DOHH2 (cell line): ENCODE measurements around the gene PSAT1.

Experiments
- H3F3A ChIP-seq: fragments of 200-600 bp; sonication (generic), shearing (Covaris generic); 2 replicates; pipeline ENCODE4 v1.6.0; 2016; ENCODE audit warnings: antibody characterized with exemption, mild to moderate bottlenecking; ENCODE audit not compliant: control insufficient read depth, insufficient read depth
- H3K27ac ChIP-seq: fragments of 200-600 bp; sonication (generic); 2 replicates; pipeline ENCODE4 v1.5.1; 2014; ENCODE audit warnings: low read depth, mild to moderate bottlenecking, low read length, moderate library complexity
- H3K27me3 ChIP-seq: fragments of 200-600 bp; sonication (generic); 2 replicates; pipeline ENCODE4 v1.6.1; 2014; ENCODE audit warnings: mild to moderate bottlenecking, low read length, mixed read lengths; ENCODE audit not compliant: control insufficient read depth
- H3K36me3 ChIP-seq: fragments of 200-600 bp; sonication (generic); 2 replicates; pipeline ENCODE4 v1.6.1; 2014; ENCODE audit warnings: mild to moderate bottlenecking, low read length, moderate library complexity, mixed read lengths; ENCODE audit not compliant: control insufficient read depth
- H3K4me1 ChIP-seq: fragments of 200-600 bp; sonication (generic); 2 replicates; pipeline ENCODE4 v1.6.1; 2014; ENCODE audit warnings: mild to moderate bottlenecking, low read length, mixed read lengths; ENCODE audit not compliant: control insufficient read depth
- H3K4me2 ChIP-seq: fragments of 200-600 bp; sonication (generic); 2 replicates; pipeline ENCODE4 v1.6.0; 2014; ENCODE audit warnings: mild to moderate bottlenecking, low read length, moderate library complexity
- H3K4me3 ChIP-seq: fragments of 200-600 bp; sonication (generic); 2 replicates; pipeline ENCODE4 v1.5.1; 2014; ENCODE audit warnings: mild to moderate bottlenecking, low read length, mixed read lengths
- H3K79me2 ChIP-seq: fragments of 200-600 bp; sonication (generic); 2 replicates; pipeline ENCODE4 v1.6.1; 2014; ENCODE audit warnings: mild to moderate bottlenecking, low read length, mixed read lengths; ENCODE audit not compliant: control insufficient read depth
- H3K9me2 ChIP-seq: fragments of 200-600 bp; sonication (generic); replicated peaks from 2 replicates; pipeline ENCODE4 v1.6.1; 2014; ENCODE audit warnings: mild to moderate bottlenecking, low read length, mixed read lengths; ENCODE audit not compliant: control insufficient read depth
- H3K9me3 ChIP-seq: fragments of 200-600 bp; sonication (generic); 2 replicates; pipeline ENCODE4 v1.6.1; 2014; ENCODE audit warnings: antibody characterized with exemption, low read length, mixed read lengths; ENCODE audit not compliant: control insufficient read depth, insufficient read depth
- H4K20me1 ChIP-seq: fragments of 200-600 bp; sonication (generic); 2 replicates; pipeline ENCODE4 v1.6.0; 2014; ENCODE audit warnings: low read depth, mild to moderate bottlenecking, antibody characterized with exemption, low read length, moderate library complexity; ENCODE audit not compliant: control insufficient read depth, insufficient read depth
- EZH2phosphoT487 ChIP-seq: fragments of 200-600 bp; sonication (generic); IDR thresholded peaks from 2 replicates; pipeline ENCODE4 v1.6.1; 2017; ENCODE audit warnings: borderline replicate concordance, mild to moderate bottlenecking, antibody characterized with exemption, low read length, moderate library complexity, mixed read lengths
- TF ChIP-seq, protein P1 (sequence below): fragments of 200-600 bp; sonication (generic); IDR thresholded peaks from one replicate; pipeline ENCODE4 v1.5.1; 2014; ENCODE audit warnings: antibody characterized with exemption, mild to moderate bottlenecking, low read depth, low read length; ENCODE audit not compliant: poor library complexity, severe bottlenecking

The PSAT1 gene

DNA sequence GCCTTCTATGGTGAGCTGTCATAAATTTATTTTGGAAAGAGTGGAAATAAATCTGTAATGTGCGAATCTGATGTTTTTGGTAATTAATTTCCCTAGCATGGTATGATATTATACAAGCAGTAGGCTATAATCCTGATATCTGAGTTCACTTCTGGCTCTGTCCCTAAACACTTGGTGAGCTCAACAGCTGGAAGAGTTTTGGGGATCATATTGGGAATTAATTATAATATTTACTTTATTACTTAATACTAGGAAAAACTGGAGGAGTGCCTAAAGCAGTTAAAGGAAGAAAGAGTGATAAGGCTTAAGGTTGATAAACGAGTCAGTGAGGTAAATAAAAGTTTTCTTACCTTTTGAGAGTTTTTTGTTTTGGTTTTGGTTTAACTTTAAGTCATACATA, 34.3 kb upstream of the PSAT1 start:
- Histone ChIP-seq H3K4me1 (no peaks in the 10 kb centered on the region), H3K36me3 (peaks cover 59% of the 10 kb centered on the region), H3K4me2 (no peak overlapping the region), H3K27me3 (no peaks in the 10 kb centered on the region), H3K4me3 (no peak overlapping the region), H3K9me2 (no peaks in the 10 kb centered on the region), H3F3A (no peaks in the 10 kb centered on the region), H3K79me2 (no peaks in the 10 kb centered on the region), H4K20me1 (no peaks in the 10 kb centered on the region), H3K9me3 (no peaks in the 10 kb centered on the region), H3K27ac (no peak overlapping the region)
- TF ChIP-seq EZH2phosphoT487 = no peak
- TF ChIP-seq, protein P1, sequence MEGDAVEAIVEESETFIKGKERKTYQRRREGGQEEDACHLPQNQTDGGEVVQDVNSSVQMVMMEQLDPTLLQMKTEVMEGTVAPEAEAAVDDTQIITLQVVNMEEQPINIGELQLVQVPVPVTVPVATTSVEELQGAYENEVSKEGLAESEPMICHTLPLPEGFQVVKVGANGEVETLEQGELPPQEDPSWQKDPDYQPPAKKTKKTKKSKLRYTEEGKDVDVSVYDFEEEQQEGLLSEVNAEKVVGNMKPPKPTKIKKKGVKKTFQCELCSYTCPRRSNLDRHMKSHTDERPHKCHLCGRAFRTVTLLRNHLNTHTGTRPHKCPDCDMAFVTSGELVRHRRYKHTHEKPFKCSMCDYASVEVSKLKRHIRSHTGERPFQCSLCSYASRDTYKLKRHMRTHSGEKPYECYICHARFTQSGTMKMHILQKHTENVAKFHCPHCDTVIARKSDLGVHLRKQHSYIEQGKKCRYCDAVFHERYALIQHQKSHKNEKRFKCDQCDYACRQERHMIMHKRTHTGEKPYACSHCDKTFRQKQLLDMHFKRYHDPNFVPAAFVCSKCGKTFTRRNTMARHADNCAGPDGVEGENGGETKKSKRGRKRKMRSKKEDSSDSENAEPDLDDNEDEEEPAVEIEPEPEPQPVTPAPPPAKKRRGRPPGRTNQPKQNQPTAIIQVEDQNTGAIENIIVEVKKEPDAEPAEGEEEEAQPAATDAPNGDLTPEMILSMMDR = no peak

DNA sequence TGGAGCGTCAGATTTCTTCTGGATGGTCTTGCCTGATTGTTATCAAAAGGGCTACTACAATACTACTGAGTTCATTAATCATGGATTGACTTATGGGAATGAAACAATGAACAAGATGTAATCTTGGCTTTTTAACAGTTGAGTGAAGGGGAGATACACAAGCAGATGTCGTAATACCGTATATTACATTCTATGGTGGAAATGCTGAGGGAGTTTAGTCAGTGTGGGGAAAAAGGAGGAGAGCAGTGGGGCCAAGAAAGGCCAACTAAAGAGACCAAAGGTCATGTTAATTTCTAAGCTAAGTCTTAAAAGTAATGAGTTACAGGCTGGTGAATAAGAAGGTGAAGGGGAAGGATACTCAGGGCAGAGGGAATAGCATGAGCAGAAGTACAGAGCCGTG, 29.0 kb upstream of the PSAT1 start:
- Histone ChIP-seq H3K36me3 (peaks cover 80% of the 10 kb centered on the region), H3F3A (no peaks in the 10 kb centered on the region), H3K9me3 (no peaks in the 10 kb centered on the region), H3K4me1 (no peaks in the 10 kb centered on the region), H3K27ac (no peak overlapping the region), H3K4me2 (no peak overlapping the region), H4K20me1 (no peaks in the 10 kb centered on the region), H3K4me3 (no peak overlapping the region), H3K9me2 (no peaks in the 10 kb centered on the region), H3K79me2 (no peaks in the 10 kb centered on the region), H3K27me3 (no peaks in the 10 kb centered on the region)
- TF ChIP-seq, protein P1 = no peak
- no peak for TF ChIP-seq EZH2phosphoT487

DNA sequence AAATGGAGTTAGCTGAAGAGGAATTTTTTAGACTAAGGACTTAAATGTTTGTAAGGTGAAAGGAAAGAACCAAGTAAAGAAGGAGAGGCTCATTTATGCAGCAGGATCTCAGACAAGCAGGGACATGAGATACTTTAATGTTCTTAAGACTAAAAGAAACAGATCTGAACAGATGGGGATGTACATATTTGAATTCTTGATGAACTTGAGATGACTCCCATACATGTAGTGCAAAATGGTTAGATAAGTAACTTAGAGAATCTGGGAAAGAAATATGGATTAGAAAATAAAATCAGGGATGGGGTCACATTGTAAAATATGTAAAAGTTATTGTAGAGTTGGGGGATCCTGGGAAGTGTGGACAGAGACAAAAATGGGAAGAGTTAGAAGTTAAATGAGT, 27.1 kb upstream of the PSAT1 start:
- H3K27me3 ChIP-seq = no peaks in the 10 kb centered on the region
- no peak overlapping the region for H3K4me3 ChIP-seq
- H3K9me3 ChIP-seq = no peaks in the 10 kb centered on the region
- H3K4me1 ChIP-seq = no peaks in the 10 kb centered on the region
- H3K27ac ChIP-seq = no peak overlapping the region
- H3K36me3 ChIP-seq = peaks cover 76% of the 10 kb centered on the region
- TF ChIP-seq, protein P1 = no peak
- TF ChIP-seq EZH2phosphoT487 = no peak
- no peaks in the 10 kb centered on the region for H3K9me2 ChIP-seq
- no peaks in the 10 kb centered on the region for H3K79me2 ChIP-seq
- H3K4me2 ChIP-seq = no peak overlapping the region
- H3F3A ChIP-seq = no peaks in the 10 kb centered on the region
- H4K20me1 ChIP-seq = no peaks in the 10 kb centered on the region

DNA sequence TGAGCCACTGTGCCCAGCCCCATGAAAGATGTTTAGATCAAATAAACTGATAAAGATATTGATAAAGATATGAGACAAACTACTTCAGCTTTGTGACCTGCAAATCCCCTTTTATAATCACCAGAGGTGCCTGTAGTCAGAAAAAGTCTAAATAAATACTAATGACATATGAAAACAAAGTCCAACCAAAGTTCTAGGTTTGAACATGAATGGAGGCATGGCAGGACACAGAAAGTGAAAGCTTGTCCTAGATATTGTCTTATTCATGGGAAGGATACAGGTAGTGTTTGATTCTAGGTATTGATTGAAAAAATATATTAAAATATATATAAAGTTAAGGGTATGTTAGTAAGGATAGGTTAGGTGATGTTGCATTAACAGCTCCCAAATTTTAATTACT, 24.6 kb upstream of the PSAT1 start:
- Histone ChIP-seq H3K4me2 (no peak overlapping the region), H3K27ac (no peak overlapping the region), H3K4me1 (no peaks in the 10 kb centered on the region), H3K36me3 (peaks cover 52% of the 10 kb centered on the region), H3K9me2 (no peaks in the 10 kb centered on the region), H3K4me3 (no peak overlapping the region), H3K27me3 (no peaks in the 10 kb centered on the region), H3K79me2 (no peaks in the 10 kb centered on the region), H3K9me3 (no peaks in the 10 kb centered on the region), H3F3A (no peaks in the 10 kb centered on the region), H4K20me1 (no peaks in the 10 kb centered on the region)
- no peak for TF ChIP-seq EZH2phosphoT487
- TF ChIP-seq, protein P1 = no peak
